ENCODE results near the gene ZEB1.

Gene ZEB1

DNA sequence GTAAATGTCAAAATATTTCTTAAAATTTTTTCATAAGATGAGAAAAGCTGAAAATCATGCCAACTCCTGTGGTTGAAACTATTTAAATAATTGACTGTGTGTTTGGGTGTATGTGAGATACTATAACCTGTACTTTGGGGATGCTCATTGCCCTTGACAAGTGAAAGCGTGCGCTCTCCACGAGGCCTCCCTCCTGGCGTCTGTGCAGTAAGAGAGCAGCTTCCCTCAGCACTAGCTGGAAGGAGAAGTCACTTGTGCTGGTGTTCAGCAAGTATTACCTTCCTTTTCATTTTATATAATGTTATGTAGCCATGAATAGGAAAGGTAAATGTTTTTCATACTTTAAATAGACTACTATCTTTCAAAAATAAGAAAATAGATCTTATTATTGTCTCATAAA is 118.9 kb downstream of the ZEB1 start:
- ChIA-PET POLR2A (no interaction called here), CTCF (no interaction called here)
- TF ChIP-seq LEF1 (IDR thresholded peaks at IDR 0.05; ENCODE audit: borderline replicate concordance) (no peak), ELF4 (IDR thresholded peaks at IDR 0.05) (no peak), HDGF (IDR thresholded peaks at IDR 0.05; ENCODE audit: borderline replicate concordance) (no peak), CTBP1 (IDR thresholded peaks at IDR 0.05; ENCODE audit: borderline replicate concordance) (no peak), FOXK2 (IDR thresholded peaks at IDR 0.05) (no peak), NFRKB (IDR thresholded peaks at IDR 0.05) (no peak), ZNF384 (IDR thresholded peaks at IDR 0.05) (no peak), FOXA1 (IDR thresholded peaks at IDR 0.05) (no peak), TARDBP (IDR thresholded peaks at IDR 0.05) (no peak), SUZ12 (IDR thresholded peaks at IDR 0.05) (no peak), BHLHE40 (IDR thresholded peaks at IDR 0.05; ENCODE audit: borderline replicate concordance) (no peak), L3MBTL2 (conservative IDR thresholded peaks at IDR 0.05) (no peak), ARNT (IDR thresholded peaks at IDR 0.05) (no peak), SP1 (IDR thresholded peaks at IDR 0.05) (no peak), FOXM1 (IDR thresholded peaks at IDR 0.05; ENCODE audit: borderline replicate concordance) (no peak)
- TF ChIP-seq, protein P1, sequence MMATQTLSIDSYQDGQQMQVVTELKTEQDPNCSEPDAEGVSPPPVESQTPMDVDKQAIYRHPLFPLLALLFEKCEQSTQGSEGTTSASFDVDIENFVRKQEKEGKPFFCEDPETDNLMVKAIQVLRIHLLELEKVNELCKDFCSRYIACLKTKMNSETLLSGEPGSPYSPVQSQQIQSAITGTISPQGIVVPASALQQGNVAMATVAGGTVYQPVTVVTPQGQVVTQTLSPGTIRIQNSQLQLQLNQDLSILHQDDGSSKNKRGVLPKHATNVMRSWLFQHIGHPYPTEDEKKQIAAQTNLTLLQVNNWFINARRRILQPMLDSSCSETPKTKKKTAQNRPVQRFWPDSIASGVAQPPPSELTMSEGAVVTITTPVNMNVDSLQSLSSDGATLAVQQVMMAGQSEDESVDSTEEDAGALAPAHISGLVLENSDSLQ (IDR thresholded peaks at IDR 0.05), result no peak
- no peak for DNase-seq (ENCODE audit: extremely low spot score)

DNA sequence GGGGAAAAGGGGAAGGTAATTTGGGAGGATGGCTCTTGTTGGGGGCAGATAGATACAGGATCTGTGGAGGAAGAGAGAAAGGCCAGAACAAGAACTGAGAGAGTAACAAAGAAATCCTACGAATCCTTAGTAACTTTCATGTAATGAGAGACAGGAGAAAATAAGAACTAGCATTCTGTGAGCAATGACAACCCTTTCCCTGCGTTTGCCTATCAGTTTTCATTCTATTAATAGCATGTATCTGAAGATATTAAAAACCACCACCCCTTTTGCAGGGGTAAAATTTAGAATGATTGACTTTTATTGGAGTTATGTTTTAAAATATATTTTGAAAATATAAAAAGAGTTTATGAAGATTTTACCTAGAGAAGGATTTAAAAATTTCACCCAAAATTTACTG is 132.8 kb downstream of the ZEB1 start:
- no peak for DNase-seq (ENCODE audit: extremely low spot score)
- ChIA-PET CTCF (no interaction called here), POLR2A (no interaction called here)
- TF ChIP-seq, protein P1 (IDR thresholded peaks at IDR 0.05), result no peak
- TF ChIP-seq L3MBTL2 (conservative IDR thresholded peaks at IDR 0.05), result no peak
- TF ChIP-seq SUZ12 (IDR thresholded peaks at IDR 0.05), result no peak
- no peak for TF ChIP-seq HDGF (IDR thresholded peaks at IDR 0.05; ENCODE audit: borderline replicate concordance)
- TF ChIP-seq FOXK2 (IDR thresholded peaks at IDR 0.05), result no peak
- TF ChIP-seq SP1 (IDR thresholded peaks at IDR 0.05), result no peak
- TF ChIP-seq ZNF384 (IDR thresholded peaks at IDR 0.05), result no peak
- no peak for TF ChIP-seq FOXM1 (IDR thresholded peaks at IDR 0.05; ENCODE audit: borderline replicate concordance)
- no peak for TF ChIP-seq NFRKB (IDR thresholded peaks at IDR 0.05)
- TF ChIP-seq ARNT (IDR thresholded peaks at IDR 0.05), result no peak
- no peak for TF ChIP-seq BHLHE40 (IDR thresholded peaks at IDR 0.05; ENCODE audit: borderline replicate concordance)
- no peak for TF ChIP-seq FOXA1 (IDR thresholded peaks at IDR 0.05)
- no peak for TF ChIP-seq LEF1 (IDR thresholded peaks at IDR 0.05; ENCODE audit: borderline replicate concordance)
- no peak for TF ChIP-seq ELF4 (IDR thresholded peaks at IDR 0.05)
- TF ChIP-seq TARDBP (IDR thresholded peaks at IDR 0.05), result no peak
- no peak for TF ChIP-seq CTBP1 (IDR thresholded peaks at IDR 0.05; ENCODE audit: borderline replicate concordance)

DNA sequence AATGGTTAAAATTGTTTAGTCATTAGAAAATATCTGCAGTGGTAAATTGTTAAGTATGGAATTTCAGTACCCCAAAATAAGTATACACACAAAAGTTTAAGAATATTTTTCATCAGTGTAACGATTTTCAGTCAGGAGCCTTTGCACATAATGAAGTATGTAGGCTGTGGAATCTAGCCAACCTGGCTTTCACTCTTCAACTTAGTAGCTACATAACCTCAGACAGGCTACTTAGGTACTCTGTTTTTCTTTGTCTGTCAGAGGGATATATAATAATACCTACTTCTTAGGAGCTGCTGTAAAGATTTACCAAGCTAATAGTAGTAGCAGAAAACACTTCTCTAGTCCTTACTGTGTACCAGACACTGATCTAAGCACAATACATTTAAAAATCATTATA is 137.5 kb downstream of the ZEB1 start:
- ChIA-PET POLR2A (no interaction called here), CTCF (no interaction called here)
- TF ChIP-seq, protein P1 (IDR thresholded peaks at IDR 0.05), result no peak
- TF ChIP-seq CTBP1 (IDR thresholded peaks at IDR 0.05; ENCODE audit: borderline replicate concordance) (no peak), SUZ12 (IDR thresholded peaks at IDR 0.05) (no peak)
- no peak for DNase-seq (ENCODE audit: extremely low spot score)

DNA sequence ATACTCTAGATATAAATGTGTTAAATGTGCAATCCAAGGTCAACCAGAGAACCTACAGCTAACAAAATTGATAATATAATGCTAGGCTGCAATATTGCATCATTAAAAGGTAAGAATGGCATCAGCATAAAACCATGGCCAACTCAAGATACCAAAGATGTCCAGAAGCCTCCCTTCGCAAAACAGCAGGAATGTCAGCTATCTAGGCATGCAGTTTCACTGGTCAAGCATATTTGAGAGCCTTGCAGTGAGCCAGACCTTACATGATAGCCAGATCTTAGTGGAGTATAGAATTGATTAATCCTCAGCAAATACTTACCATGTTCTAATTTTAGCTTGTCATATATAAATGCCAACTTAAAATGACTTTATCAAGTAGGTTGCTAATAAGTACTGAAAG is 138.8 kb downstream of the ZEB1 start:
- TF ChIP-seq FOXA1 (IDR thresholded peaks at IDR 0.05) (no peak), FOXM1 (IDR thresholded peaks at IDR 0.05; ENCODE audit: borderline replicate concordance) (no peak), SP1 (IDR thresholded peaks at IDR 0.05) (no peak), HDGF (IDR thresholded peaks at IDR 0.05; ENCODE audit: borderline replicate concordance) (no peak), BHLHE40 (IDR thresholded peaks at IDR 0.05; ENCODE audit: borderline replicate concordance) (no peak), TARDBP (IDR thresholded peaks at IDR 0.05) (no peak), LEF1 (IDR thresholded peaks at IDR 0.05; ENCODE audit: borderline replicate concordance) (no peak), NFRKB (IDR thresholded peaks at IDR 0.05) (no peak), CTBP1 (IDR thresholded peaks at IDR 0.05; ENCODE audit: borderline replicate concordance) (no peak), ZNF384 (IDR thresholded peaks at IDR 0.05) (no peak), FOXK2 (IDR thresholded peaks at IDR 0.05) (no peak), L3MBTL2 (conservative IDR thresholded peaks at IDR 0.05) (no peak), ELF4 (IDR thresholded peaks at IDR 0.05) (no peak)
- TF ChIP-seq, protein P1 (IDR thresholded peaks at IDR 0.05), result no peak
- no peak for DNase-seq (ENCODE audit: extremely low spot score)
- ChIA-PET CTCF (no interaction called here), POLR2A (no interaction called here)

DNA sequence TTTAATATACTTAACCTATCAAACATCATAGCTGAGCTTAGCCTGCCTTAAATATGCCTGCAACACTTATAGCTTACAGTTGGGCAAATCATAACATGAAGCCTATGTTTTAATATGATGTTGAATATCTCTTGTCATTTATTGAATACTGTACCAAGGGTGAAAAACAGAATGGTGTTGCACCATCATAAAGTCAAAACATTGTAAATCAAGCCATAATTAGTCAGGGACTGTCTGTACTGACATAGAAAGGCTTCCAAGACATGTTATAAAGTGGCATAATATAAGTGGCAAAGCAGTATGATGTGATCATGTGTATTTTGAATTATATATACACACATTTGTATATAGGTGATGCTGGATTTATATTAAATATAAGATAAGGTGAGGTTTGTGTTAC is 140.0 kb downstream of the ZEB1 start:
- TF ChIP-seq SP1 (IDR thresholded peaks at IDR 0.05), result no peak
- TF ChIP-seq FOXM1 (IDR thresholded peaks at IDR 0.05; ENCODE audit: borderline replicate concordance), result no peak
- no peak for TF ChIP-seq ARNT (IDR thresholded peaks at IDR 0.05)
- no peak for TF ChIP-seq CTBP1 (IDR thresholded peaks at IDR 0.05; ENCODE audit: borderline replicate concordance)
- no peak for TF ChIP-seq TARDBP (IDR thresholded peaks at IDR 0.05)
- TF ChIP-seq FOXK2 (IDR thresholded peaks at IDR 0.05), result no peak
- TF ChIP-seq HDGF (IDR thresholded peaks at IDR 0.05; ENCODE audit: borderline replicate concordance), result no peak
- no peak for TF ChIP-seq FOXA1 (IDR thresholded peaks at IDR 0.05)
- no peak for TF ChIP-seq BHLHE40 (IDR thresholded peaks at IDR 0.05; ENCODE audit: borderline replicate concordance)
- no peak for TF ChIP-seq ELF4 (IDR thresholded peaks at IDR 0.05)
- TF ChIP-seq SUZ12 (IDR thresholded peaks at IDR 0.05), result no peak
- TF ChIP-seq L3MBTL2 (conservative IDR thresholded peaks at IDR 0.05), result no peak
- no peak for TF ChIP-seq LEF1 (IDR thresholded peaks at IDR 0.05; ENCODE audit: borderline replicate concordance)
- no peak for TF ChIP-seq ZNF384 (IDR thresholded peaks at IDR 0.05)
- TF ChIP-seq NFRKB (IDR thresholded peaks at IDR 0.05), result no peak
- TF ChIP-seq, protein P1 (IDR thresholded peaks at IDR 0.05), result no peak
- ChIA-PET CTCF (no interaction called here), POLR2A (no interaction called here)
- no peak for DNase-seq (ENCODE audit: extremely low spot score)

All from HEK293T (cell line).